ENCODE results near the gene WDFY4.

GRCh38 chr10:48745662-48746245 lies 61.1 kb downstream of the WDFY4 start:
- TF ChIP-seq, protein P1, sequence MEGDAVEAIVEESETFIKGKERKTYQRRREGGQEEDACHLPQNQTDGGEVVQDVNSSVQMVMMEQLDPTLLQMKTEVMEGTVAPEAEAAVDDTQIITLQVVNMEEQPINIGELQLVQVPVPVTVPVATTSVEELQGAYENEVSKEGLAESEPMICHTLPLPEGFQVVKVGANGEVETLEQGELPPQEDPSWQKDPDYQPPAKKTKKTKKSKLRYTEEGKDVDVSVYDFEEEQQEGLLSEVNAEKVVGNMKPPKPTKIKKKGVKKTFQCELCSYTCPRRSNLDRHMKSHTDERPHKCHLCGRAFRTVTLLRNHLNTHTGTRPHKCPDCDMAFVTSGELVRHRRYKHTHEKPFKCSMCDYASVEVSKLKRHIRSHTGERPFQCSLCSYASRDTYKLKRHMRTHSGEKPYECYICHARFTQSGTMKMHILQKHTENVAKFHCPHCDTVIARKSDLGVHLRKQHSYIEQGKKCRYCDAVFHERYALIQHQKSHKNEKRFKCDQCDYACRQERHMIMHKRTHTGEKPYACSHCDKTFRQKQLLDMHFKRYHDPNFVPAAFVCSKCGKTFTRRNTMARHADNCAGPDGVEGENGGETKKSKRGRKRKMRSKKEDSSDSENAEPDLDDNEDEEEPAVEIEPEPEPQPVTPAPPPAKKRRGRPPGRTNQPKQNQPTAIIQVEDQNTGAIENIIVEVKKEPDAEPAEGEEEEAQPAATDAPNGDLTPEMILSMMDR (conservative IDR thresholded peaks at IDR 0.05; ENCODE audit: low read length), result no peak
- no peak for TF ChIP-seq EZH2phosphoT487 (IDR thresholded peaks at IDR 0.05; ENCODE audit: borderline replicate concordance)
